HG03066 (cell line): Measurements from ENCODE around the gene CACNA1S.

Source experiments
- ATAC-seq: cut with Tn5 transposase; IDR thresholded peaks from one replicate; pipeline ENCODE4 v1.9.1; 2021; ENCODE audit warnings: low read depth; ENCODE audit not compliant: unreplicated experiment

Gene CACNA1S

GRCh38 chr1:201068976-201069375 lies 43.2 kb downstream of the CACNA1S start:
- ATAC-seq = no peak

DNA sequence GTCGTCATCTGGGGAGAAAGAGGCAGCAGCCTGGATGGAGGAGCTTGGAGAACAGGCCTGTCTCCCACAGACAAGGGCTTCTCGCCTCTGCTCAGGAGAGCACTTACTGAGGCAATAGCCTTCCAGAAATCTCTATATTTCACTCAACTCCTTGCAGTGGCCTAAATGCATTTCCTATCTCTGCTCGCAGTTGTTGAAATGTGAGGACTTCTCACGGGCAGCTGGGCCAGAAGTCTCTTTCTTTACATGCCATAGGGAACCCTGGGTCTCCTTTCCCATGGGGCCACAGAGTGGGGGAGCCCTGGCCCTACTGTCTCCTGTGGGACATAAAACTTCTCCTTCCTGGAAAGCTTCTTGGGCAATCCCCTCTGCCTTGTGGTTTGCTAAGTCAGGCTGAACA lies 45.2 kb downstream of the CACNA1S start:
- ATAC-seq = no peak

- no peak for ATAC-seq
Observed at GRCh38 chr1:201065686-201066085, 46.5 kb downstream of the CACNA1S start.

- ATAC-seq = no peak
Observed at GRCh38 chr1:201064806-201065205, 47.4 kb downstream of the CACNA1S start.

GRCh38 chr1:201063145-201063544 lies 49.1 kb downstream of the CACNA1S start:
- no peak for ATAC-seq

DNA sequence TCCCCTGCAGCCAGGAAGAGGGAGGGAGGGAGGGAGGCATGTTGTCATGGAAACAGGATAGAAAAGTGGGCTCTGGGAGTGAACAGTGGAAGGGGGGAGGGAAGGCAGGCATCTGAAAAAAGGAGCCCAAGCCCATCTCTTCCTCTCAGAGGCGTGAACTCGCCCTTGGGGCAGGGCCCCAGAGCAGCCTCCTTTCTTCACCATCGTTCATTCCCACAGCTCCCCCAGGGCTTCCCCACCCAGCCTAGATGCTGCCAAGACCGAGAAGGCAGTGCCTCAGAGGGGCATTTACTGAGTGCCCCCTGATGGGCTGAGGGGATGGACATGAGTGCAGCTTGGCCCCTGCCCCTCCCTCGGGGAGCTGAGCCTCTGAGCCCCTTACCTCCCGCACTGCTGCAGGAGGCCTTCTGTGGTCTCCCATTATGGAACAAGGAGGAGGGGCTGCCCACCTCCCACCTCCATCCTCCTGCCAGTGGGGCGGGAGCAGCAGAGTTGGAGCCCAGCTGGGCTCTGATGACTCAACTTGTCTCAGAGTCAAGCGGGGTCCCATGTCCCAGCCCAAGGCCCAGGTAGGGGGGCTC lies 49.6 kb downstream of the CACNA1S start:
- ATAC-seq = no peak

- ATAC-seq = no peak
Observed at GRCh38 chr1:201061886-201062285, 50.3 kb downstream of the CACNA1S start.

GRCh38 chr1:201061049-201061448 lies 51.2 kb downstream of the CACNA1S start:
- ATAC-seq = no peak

- no peak for ATAC-seq
Observed at GRCh38 chr1:201060586-201060985, 51.6 kb downstream of the CACNA1S start.

DNA sequence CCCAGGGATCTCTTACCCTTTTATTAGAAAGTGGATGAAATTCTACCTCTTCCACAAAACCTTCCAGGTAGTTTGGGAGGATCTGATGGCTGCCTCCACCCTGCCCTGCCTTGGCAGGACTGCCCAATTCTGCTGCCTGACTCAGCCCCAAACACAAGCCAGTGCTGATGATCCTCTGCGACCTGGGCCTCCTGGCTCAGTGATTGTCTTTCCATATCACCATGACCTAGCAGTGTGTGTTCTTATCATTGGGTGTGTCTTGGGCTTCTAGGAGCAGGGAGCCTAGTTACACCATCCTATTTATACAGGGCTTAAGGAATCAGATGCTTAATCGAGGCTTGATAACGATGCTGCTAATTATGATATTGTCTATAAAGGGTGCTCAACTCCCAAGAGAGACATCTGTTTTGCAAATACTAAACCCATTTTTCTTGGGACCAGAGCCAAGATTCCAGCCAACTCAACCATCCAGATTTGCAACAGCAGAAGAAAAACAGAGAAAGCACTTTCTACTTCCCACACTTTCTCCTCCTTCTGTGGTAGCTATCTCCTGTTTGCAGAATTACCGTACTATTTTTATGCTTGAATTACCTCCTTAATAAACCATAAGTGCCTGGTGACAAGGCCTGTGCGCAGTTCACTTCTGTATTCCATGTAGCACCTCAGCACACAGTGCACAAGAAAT lies 52.2 kb downstream of the CACNA1S start:
- ATAC-seq = no peak

- no peak for ATAC-seq
Observed at GRCh38 chr1:201059401-201059800, 52.8 kb downstream of the CACNA1S start.

DNA sequence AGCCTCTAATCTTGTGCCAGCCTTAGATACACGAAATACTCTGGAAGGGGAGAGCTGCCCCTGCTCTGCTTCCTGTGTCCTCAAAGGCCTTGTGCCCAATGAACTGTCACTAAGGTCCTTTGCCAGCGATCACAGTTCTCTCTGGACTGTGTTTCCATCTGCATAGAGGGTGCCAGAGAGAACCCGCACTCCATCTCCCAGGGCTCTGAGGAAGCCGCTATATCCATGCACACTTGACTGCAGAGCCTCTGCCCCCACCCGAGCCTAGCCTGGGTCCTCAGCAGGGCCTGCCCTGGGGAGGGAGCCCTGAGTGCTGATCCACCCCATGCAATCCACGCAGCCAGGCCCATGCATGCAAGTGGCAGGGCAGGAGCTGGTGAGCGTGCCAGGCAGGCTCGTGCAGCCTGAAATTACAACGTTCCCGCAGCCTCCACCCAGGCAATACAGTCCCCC lies 58.1 kb downstream of the CACNA1S start:
- no peak for ATAC-seq

DNA sequence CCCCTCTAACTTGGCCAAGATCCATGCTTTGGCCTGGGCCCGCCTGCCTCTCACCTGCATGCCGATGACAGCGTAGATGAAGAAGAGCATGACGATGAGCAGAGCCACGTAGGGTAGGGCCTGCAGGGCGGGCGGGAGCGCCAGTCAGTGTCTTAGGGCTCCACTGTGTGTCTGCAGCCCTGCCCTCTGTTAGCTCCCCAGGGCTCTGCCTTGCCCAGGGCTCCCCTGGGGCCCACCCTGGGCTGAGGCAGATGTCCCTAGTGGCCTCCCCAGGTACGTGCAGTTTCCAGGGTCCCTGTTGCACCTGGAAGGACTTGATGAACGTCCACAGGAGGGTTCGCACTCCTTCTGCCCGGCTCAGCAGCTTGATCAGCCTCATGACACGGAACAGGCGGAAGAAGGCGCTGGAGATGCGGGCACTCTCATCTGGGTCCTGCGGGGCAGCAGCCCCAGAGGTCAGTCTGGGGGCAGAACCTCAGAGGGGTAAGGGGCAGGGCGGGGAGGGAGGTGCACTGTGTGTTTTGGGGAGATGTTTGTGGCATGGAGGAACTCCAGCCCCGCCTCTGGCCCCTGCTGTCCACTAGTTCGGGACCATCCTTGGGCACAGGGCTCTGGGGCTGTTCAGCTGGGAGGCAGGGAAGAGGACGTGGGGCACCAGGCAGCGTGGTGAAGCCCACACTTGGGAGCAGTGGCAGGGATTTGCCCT lies 58.9 kb downstream of the CACNA1S start:
- no peak for ATAC-seq

DNA sequence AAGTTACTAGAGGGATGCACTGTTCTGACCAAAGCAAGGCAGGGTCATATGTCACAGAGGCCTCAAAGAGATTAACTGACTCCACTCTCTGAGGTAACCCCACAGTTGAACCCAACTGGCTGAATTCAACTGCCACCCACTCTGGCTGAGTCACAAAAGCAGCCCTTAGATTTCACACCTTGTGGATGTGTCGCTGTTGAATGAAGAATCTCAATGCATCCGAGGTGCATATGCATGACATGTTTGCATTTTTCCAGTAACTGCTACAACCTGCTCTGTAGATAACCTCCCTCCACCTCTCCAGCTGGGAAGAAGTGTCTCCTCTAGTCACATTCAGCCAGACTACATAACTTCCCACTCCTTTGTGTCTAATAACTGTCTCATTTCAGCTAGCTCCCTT lies 60.8 kb downstream of the CACNA1S start:
- no peak for ATAC-seq

DNA sequence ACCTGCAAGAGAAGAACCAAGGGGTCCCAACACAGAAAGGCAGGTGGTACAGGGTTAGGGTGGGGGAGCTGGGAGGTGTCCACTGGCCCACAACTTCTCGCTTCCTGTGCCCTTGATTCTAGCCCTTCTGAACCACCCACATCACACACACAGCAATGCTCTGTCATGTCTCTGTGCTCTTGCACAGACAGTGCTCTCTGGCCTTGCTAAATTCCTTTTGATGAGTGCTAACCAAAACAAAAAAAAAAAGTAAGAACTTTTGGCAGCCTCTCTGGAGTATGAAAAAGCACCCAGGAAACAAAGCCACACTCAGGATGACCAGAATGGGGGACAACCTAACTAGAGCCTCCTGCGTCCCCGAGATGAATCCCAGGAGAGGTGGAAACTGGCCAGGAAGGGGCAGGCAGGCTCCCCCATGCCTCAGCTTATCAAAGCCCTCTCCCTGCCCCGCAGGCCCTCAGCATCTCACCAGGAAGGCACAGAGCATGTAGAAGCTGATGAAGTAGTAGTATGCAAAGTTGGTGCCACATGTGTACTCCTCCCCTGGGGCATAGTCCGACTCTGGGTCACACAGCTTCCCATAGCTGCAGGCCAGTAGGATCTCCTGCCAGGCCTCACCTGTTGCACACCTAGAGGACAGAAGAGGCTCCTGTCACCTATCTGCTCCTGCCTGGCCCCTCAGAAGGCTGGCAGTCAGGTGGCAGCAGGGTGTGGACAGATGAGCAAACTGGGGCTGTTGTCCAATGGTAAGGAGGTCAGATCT lies 61.5 kb downstream of the CACNA1S start:
- no peak for ATAC-seq

- ATAC-seq = no peak
Observed at GRCh38 chr1:201049248-201049831, 62.9 kb downstream of the CACNA1S start.

DNA sequence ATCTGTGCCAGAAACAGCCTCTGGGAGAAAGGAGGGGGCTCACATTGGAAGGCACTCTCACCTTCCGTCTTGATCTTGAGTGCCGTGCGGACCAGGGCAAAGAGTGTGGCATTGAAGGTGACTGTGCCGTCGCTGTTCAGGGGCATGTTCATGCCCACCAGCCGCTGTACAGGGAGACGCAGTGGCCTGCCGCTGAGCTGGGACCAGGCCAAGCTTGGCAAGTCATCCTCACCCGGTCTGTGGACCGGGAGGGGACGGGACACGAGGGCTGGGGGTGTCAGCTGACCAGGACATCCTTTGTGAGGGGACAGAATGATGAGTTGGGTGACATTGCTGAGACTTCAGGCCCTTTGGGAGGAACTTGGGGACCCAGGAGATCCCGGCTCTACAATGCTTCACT lies 63.7 kb downstream of the CACNA1S start:
- no peak for ATAC-seq

DNA sequence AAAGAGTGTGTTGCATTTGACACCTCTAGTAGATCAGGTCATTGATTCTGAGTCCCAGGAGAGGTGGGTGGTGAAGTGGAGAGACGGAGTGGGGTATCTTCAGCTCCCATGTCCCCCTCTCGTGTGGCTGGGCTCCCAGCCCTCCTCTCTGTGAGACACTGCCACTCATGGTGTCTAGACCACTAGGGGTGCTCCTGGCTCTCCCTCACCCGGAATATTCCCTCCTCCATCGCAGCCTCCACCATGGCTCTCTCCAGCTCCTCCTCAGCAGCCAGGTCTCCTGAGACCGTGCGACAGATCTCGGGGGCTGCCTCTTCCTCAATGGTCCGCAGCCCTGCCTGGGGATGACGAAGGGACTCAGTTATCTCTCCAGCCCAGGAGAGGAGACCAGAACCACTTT lies 68.1 kb downstream of the CACNA1S start:
- ATAC-seq = no peak

DNA sequence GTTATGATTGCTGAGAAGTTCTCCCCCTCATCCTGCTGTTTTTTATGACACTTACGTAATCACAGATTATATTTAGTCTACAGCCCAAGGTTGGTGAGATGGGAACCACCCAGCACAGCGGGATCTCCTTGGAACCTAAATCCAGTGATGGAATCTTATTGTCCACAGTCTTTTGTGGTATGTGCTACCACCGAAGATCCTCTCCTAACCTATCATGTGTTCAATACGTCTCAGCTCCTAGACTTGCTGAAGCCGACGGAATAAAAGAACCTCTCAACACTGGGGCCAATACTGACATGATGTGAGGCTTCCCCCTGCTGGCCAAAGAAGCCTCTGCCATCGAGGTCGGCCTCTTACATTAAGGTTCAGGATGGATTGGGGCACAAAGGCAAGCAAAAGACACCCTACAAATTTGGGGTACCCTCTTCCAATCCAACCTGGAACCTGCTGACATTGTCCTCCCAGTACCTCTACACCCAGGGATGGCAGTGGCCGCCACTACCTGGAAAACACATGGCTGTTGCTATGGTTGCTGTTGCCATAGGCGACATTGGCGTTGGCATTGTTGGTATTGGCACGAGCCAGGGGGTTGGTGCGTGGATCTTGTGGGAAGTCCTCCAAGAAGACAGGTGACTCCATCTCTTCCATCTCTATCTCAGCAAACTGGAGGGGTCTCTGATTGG lies 69.3 kb downstream of the CACNA1S start:
- ATAC-seq = no peak

- no peak for ATAC-seq
Observed at GRCh38 chr1:201041011-201041410, 71.2 kb downstream of the CACNA1S start.
